WI38 (cell line): Measurements from ENCODE around the gene CD55.

Experiments
- H3K4me3 ChIP-seq: 2 replicates; pipeline ENCODE4 v1.5.1; 2011; ENCODE audit warnings: low read depth, mild to moderate bottlenecking, control low read depth, low read length
- TF ChIP-seq, protein P1 (sequence below): IDR thresholded peaks from 2 replicates; pipeline ENCODE4 v1.5.1; 2012; ENCODE audit warnings: low read depth, mild to moderate bottlenecking, control low read depth, low read length

Gene CD55

DNA sequence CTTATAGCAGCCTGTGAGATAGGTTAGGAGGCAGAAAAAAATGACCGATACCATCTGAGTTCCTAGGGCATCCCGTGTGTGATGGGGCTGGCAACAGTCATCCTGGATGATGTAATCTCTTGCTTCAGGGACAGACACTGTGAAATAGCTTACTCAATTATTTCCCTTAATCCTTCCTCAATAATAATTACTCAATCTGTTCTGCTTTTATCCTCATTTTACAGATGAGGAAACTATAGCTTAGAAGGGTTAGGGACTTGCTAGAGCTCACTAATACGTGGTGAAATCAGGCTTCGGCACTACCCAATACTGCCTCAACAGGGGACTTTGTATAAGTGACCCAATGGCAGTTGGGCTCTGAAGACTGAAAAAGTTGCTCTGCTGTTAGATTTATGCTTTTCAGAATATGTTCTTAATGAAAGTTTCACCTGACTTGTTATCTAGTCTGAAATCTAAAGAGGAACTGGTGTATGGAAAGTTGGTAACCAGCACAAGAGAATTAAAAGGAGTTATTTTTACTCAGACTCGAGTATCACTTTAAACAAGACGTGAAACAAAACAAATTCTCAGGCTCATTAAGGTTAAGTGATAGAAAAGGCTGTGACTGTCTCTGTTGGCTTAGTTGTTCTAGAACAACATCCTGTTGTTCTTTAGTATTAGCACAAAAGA, 14.4 kb downstream of the CD55 start:
- TF ChIP-seq, protein P1, sequence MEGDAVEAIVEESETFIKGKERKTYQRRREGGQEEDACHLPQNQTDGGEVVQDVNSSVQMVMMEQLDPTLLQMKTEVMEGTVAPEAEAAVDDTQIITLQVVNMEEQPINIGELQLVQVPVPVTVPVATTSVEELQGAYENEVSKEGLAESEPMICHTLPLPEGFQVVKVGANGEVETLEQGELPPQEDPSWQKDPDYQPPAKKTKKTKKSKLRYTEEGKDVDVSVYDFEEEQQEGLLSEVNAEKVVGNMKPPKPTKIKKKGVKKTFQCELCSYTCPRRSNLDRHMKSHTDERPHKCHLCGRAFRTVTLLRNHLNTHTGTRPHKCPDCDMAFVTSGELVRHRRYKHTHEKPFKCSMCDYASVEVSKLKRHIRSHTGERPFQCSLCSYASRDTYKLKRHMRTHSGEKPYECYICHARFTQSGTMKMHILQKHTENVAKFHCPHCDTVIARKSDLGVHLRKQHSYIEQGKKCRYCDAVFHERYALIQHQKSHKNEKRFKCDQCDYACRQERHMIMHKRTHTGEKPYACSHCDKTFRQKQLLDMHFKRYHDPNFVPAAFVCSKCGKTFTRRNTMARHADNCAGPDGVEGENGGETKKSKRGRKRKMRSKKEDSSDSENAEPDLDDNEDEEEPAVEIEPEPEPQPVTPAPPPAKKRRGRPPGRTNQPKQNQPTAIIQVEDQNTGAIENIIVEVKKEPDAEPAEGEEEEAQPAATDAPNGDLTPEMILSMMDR, result no peak
- no peak overlapping the region for H3K4me3 ChIP-seq

DNA sequence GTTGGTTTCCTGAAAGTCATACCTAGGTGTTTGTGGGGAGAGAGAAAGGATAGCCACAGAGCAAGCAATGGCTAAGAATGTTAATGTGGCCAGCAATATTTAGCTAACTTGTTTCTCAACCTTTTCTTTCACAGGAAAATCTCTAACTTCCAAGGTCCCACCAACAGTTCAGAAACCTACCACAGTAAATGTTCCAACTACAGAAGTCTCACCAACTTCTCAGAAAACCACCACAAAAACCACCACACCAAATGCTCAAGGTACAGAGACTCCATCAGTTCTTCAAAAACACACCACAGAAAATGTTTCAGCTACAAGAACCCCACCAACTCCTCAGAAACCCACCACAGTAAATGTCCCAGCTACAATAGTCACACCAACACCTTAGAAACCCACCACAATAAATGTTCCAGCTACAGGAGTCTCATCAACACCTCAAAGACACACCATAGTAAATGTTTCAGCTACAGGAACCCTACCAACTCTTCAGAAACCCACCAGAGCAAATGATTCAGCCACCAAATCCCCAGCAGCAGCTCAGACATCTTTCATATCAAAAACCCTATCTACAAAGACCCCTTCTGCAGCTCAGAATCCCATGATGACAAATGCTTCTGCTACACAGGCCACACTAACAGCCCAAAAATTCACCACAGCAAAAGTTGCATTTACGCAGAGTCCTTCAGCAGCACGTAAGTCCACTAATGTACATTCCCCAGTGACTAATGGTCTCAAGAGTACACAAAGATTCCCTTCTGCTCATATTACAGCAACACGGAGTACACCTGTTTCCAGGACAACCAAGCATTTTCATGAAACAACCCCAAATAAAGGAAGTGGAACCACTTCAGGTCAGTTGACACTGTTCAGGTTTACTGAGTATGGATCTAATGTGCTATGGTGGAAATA, 15.3 kb downstream of the CD55 start:
- H3K4me3 ChIP-seq, result no peak overlapping the region
- TF ChIP-seq, protein P1, result no peak

DNA sequence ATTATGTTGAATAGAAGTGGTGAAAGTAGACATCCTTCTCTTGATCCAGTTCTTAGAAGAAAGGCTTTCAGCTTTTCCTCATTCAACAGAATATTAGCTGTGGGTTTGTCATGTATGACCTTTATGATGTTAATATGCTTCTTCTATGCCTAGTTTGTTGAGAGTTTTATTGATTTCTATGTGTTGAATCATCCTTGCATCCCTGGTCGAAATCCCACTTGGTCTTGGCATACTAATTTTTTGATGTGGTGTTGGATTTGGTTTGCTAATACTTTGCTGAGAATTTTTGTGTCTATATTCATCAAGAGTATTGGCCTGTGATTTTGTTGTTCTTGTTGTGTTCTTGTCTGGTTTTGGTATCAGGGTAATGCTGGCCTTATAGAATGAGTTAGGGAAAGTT, 20.9 kb downstream of the CD55 start:
- no peak overlapping the region for H3K4me3 ChIP-seq
- TF ChIP-seq, protein P1, result no peak

DNA sequence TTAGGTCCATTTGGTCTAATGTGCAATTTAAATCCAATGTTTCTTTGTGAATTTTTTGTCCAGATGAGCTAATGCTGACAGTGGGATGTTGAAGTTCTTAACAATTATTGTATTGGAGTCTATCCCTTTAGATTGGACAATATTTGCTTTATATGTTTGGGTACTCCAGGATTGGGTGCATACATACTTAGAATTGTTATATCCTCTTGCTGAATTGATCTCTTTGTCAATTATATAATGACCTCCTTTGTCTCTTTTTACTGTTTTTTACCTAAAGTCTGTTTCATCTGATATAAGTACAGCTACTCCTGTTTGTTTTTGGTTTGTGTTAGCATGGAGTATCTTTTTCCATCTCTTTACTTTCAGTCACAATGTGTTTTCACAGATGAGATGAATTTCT, 22.2 kb downstream of the CD55 start:
- TF ChIP-seq, protein P1, result no peak
- no peak overlapping the region for H3K4me3 ChIP-seq

DNA sequence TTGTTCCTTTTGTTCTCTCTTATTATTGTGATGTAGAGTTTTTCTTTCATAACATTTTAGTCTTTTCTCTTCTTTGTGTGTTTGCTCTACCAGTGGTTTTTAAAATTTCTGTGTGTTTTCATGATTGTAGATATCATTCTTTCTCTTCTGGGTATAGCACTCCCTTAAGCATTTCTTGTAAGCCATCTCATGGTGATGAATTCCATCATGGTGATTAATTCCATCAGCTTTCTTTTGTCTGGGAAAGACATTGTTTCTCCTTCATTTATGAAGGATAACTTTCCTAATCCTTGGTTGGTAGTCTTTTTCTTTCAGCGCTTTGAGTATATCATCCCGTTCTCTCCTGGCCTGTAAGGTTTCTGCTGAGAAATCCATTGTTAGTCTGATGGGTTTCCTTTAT, 22.7 kb downstream of the CD55 start:
- TF ChIP-seq, protein P1, result no peak
- no peak overlapping the region for H3K4me3 ChIP-seq

DNA sequence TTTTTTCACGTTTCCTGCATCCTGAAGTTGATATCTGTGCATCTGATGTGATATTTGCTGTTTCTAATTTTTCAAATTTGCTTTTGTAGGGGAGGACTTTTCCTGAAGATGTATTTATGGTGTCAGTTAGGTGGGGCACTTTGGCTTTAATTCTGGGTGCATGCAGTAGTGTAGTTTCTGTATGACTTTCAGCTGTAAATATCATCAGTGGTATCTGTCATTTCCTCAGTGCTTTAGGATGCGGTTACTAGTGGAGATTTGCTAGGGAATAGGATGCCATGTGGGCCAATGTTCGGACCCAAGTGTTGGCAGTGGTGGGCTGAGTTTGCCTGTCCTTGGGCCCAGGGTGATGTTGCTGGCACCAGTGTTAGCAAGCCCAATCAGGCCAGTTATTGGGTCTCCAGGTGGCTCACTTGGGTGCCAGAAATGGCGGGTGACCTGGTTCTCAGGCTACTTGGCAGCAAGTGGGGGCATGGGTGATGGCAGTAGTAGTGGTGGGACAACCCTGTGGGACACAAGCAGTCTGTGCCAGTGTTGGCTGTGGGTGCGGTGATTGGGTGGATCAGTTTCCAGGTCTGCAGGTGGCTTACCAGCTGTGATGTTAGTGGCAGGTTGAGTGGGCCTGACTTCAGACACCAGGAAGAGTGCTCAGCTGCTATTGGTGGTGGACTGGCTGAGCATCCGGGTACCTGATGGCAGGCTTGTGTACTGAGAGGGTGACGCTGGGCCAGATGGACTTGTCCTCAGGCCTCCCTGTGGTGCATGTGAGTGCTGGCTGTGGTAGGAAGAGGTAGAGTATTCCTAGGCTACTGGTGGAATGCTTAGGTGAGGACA, 24.4 kb downstream of the CD55 start:
- H3K4me3 ChIP-seq, result no peak overlapping the region

More for the DNA sequence above, 24.4 kb downstream of the CD55 start:
- TF ChIP-seq, protein P1, result no peak
